Activated effector memory CD4-positive, alpha-beta T cell treated with Interleukin-2 at 50 U/mL for 16 hours (primary cell): ENCODE measurements around the gene PIR.
A peak's percentile ranks its signal among the peaks of the same experiment; 100 is the strongest.

ENCODE experiments used
- DNase-seq: peaks from one replicate; pipeline ENCODE4 v3.0.0-alpha.2; 2020

The PIR gene

DNA sequence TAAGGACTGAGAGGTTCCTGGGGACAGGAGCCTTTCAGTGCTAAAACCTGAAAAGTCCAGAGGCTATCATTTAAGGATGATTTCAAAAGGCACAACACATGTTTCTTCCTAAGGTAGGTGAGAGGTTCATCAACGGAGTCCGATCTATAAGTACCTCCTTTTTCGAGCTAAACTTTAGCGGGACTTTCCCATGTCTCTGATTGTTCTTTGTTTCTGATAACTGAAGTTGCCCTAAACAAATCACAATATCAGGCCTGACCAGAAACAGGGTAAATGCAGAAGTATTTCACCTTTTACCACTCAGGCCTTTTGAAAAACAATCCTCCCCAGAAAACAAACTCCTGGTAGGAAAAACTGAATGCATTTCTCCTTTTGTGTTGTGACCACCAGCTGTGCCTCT lies 17.6 kb downstream of the PIR start:
- DNase-seq = no peak

DNA sequence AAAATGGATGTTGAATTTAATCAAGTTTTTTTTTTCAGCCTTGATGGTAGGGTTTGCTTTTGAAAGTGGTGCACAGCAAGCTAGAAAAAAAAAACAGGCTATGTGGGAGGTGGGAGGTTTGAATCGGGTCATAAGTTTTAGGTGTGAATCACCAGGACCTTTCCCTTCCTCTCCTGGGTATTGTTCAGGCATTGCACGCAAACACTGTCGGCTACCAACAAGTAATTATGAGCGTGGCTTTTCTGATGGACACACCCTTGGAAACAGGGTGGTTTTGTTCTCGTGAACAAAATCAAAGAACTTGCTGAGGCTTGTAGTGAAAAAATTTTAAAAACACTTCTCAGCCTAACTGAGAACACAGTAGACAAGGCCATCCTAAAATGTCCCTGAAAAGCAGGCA lies 18.1 kb downstream of the PIR start:
- DNase-seq = no peak

DNA sequence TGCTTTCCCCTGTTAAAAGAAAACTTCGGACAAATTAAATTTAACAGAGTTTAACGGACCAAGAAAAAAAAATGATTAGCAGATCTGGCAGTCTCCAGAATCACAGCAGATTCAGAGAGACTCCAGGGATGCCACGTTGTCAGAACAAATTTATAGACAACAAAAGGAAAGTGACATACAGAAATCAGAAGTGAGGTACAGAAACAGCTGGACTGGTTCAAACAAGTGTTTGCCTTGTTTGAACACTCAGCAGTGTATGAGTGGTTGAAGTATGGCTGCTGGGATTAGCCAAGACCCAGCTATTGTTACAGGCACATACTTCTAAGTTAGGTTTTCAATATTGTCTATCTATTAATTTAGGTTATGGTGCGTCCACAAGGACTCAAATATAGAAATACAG lies 19.1 kb downstream of the PIR start:
- no peak for DNase-seq

DNA sequence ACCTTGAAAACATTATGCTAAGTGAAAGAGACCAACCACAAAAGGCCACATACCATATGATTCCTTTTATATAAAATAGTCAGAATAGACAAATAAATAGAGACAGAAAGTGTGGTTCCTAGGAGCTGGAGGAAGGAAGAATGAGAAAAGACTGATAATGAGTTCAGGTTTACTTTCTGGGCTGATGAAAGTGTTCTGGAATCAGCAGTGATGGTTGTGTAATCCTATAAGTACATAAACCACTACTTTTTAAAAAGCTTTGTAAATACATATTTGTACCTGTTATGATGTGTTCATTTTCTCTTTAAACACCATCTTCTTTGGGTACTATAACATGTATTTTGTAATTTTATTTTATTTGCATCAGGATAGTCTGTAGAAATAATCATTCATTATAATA lies 20.6 kb downstream of the PIR start:
- DNase-seq = no peak

DNA sequence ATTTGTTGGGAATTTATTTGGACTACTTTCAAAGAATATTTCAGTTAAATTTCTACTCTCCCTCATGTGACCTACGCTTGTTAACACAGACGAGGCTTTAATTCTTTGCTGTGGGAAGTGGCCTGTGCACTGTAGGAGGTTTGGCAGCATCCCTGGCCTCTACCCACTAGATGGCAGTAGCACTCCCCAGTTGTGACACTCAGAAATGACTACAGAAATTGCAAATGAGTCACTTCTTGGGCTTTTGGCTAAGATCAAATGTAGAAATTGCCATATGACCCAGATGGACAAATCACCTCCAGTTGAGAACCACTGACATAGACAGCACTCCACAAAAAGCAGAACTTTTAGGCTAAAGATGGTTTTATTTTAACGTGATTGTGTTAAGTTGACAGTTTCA lies 22.1 kb downstream of the PIR start:
- peak; percentile 10 for DNase-seq

DNA sequence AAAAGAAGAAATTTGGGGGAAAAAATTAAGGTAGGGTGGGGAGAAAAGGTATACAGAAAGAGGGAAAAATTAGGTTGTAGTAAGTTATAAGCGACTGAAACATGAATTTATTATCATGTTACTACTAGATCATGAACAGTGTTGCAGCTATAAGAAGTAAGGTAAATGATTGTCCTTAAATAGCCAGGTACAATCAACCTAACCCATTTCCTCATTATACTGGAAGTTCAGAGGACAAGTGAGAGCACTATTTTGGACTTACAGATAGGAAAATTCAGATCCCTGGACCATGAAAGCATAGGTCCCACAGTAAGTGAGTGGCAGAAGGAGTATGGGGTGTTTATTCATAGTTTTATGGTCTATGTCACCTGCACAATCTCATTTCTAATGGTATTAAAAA lies 23.5 kb downstream of the PIR start:
- no peak for DNase-seq

DNA sequence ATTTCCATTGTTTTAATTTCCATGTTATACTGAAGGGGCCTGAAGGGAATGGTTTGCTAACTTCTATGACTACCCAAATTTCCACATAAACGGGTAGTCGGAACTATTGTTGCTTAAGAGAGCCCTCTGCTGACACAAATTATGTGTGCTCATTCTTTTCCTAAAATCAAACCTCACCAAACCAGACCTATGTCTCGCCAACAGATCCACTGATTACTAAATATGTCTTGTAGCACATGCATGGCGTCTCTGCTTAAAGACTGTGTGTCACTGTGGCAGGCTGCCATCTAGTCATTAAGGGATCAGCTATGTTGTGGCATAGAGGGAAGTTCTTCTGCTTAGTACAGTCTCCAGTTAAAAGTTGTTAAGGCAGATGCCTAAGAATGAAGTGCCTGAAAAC lies 25.1 kb downstream of the PIR start:
- no peak for DNase-seq

DNA sequence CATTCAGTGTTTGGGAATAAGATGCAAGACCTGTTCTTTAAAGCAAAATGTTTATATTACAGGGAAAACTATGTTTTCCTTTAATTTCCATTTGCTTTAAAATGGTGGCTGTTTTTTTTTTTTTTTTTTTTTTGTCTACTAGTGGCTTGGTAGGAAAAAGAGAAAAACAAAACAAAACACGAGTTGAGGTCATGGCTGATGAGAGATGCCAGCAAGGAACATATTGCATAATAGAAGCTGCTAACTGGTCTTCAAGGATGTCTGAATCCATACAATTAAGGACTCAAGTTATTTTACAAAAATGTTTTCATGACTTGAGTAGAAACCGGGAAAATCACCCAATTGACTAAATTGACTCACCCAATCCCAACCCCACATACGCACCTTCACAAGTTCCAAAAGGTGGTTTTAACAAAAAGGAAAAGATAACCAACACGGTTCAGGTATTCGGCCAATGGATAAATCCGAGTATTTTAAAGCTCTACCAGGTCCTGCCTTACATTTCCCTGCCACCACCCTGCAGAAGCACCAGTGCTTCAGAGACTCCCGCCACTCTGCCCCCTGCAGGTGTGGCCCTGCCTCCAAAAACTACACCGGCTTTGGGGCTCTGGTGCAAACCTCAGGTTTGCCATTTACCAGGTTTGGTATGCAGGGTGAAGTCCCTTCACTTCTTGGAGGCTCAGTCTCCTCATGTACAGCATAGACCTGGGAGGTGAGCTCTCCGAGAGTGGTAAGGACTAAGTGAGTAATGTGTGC lies 27.1 kb downstream of the PIR start:
- DNase-seq = no peak

DNA sequence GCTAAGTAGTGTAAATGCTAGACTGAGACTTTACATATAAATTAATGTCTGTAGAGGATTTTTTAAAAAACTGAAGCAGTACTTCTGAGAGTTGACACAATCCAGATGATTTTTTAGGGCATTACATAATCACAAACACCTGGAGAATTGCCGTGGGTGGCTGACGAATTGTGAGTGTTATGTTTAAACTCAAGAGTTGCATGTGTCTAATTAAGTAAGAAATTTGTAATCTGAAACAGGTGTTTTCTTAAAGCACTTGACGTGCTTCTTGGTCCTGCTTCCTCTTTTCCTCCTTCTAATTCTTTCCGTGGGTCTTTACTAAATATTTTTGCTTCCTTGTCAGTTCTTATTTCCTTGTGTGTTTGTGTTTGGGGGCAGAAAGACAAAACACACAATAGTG lies 27.8 kb downstream of the PIR start:
- DNase-seq = no peak

DNA sequence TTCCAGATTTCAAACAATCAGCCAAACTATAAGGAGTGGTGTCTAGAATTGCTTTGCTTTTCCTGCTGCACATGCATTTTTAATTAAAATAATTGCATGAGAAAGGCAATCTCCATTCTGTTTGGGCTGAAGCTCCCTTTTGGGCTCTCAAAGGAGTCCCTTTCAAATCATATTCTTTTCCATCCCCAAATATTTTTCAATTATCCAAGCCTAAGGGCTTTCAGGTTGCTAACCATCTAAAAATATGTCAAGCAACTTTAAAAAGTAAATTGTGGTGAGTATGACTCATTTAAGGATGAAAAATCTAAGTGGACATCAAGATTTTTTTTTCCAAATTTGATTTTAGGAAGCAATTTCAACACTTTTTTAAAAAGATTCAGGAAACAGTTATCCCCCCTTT lies 28.4 kb downstream of the PIR start:
- DNase-seq = no peak

DNA sequence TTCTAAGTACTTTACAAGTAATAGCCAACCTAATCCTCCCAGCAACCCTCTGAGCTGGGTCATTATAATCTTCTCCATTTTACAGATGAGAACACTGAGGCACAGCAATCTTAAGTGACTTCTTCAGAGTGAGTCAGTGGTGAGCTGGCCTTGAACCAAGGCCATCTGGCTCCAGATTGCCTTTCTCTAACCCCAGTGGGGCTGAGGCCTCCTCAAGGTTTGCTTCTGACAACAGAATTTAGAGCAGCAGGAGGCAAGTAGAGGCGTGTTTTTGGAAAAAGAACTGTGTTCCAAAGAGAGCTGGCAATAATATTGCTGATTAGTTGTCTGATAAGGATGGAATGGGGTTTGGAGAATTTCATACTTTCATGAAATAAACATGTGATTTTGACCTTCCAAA lies 41.2 kb downstream of the PIR start:
- DNase-seq = no peak

DNA sequence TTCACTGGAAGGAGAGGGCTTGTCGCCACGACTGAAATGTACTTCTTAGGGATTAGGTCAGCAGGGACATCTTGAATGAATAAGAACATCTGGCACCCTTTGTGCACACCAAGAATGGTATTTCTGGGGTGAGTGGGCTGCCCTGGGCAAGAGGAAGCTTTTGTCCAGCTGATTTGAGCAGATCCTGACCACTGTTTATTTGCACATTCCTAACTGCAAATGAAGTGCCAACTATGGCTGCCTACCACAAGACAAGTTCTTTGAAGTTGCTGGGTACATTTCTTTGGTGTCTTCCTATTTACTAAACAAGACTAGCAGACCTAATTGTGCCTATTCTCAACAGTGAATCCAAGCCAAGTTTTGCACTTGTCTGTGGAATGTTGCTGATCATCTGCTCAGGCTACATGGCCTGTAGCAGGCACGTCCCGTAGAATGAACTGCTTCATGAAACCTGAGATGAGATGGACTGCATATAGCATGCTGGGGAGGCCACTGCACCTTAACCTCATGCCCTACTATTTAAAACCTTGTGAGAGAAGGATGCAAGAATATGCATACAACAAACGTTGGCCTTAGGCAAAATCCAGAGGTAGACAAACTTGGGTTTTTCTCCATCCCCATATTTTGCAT lies 45.0 kb downstream of the PIR start:
- no peak for DNase-seq

DNA sequence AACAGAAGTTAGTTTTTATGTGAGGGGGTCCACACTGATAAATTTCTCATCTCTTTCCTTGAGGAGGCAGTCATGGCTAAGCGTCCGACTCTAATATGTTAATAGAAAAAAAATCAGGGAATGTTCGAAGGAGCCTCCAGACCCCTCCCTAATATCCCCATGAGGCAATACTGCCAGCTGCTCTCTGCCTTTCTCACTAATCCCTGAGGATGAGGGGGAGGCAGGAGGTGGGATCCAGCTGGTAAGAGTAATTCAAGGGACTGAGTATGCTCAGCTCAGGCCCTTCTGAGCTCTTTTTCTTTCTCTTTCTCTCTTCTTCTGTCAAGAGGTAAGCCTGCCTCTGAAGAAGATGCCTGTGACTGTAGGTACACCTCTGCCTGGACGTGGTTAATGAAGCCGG lies 51.7 kb downstream of the PIR start:
- DNase-seq = no peak

DNA sequence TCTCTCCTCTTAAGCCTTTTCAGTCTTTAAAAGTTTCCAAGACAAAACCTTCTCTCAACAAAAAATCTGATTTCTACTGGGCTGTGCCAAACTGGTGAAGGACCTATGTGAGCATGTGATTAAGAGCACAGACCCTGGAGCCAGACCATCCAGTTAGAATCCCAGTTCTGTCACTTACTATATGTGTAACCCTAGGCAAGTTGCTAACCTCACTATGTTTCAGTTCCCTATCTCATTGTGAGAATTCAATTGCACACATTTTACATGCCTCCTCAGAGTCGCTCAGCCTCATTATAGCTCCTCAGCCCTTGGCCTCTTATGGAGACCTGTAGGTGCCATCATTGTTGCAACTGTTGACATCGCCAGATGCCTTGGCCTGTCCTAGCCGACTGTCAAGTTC lies 54.8 kb downstream of the PIR start:
- no peak for DNase-seq

DNA sequence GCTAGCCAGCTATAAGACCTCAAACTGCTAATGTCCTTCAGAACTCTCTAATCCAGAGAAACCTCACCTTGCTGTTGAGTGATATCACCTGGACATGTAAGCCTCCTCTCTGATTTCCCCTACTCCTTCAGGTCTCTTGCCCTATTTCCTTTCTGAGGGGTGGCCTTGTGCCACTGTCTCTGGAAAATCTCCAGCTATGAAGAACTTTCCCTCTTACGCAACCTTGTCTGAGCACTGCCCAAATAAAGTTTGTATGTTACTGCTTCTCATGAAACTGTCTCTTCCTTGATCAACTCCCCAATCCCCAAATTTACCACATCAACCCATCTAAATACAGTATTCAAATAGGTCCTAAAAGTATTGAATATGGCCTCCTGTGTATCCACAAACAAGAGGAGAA lies 55.4 kb downstream of the PIR start:
- no peak for DNase-seq

DNA sequence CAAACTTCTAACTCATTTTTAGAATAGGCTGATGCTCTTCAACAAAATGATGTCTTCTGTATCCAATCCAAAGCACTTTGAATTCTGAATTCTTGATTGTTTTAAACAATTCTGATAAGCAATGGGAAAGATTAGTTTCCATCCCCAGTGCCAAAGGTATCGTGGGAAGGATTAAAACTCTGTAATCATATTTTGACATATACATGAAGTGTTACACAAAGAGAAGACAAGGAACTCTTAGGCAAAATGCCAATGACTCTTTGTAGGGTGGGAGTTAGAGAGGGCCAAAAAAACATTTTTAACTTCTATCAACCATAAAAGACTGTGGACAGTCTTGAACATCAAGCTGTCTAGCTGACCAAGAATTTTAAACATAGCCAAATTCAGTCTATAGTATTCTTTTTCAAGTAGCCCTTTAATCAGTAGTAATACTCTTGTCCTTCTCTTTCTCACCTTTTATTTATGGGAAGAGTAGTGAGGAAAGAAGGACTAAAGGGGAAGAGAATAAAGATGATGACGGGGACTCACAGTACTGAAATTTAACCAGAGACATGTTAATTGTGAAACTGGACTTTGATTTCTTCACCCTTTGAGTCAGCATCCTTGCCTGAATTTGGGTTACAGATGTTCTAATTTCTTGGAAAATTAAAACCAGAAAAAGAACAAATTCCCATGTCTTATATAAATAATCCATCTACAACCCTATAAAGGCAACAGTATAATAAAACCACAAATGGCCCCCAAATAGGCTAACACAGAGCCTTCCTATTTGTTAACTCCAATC lies 57.1 kb downstream of the PIR start:
- DNase-seq = no peak

DNA sequence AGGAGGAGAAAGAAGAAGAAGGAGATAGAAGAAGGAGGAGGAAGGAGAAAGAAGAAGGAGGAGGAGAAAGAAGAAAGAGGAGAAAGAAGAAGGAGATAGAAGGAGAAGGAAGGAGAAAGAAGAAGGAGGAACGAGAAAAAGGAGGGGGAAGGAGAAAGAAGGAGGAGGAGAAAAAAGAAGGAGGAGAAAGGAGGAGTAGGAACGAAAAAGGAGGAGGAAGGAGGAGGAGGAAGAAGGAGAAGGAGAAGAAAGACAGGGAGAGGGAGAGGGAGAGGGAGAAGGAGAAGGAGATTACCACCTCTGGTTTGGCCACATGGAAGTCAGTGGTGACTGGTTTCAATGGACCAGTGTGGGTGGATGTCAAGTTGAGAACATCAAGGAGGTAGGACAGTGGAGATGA lies 58.9 kb downstream of the PIR start:
- DNase-seq = no peak

DNA sequence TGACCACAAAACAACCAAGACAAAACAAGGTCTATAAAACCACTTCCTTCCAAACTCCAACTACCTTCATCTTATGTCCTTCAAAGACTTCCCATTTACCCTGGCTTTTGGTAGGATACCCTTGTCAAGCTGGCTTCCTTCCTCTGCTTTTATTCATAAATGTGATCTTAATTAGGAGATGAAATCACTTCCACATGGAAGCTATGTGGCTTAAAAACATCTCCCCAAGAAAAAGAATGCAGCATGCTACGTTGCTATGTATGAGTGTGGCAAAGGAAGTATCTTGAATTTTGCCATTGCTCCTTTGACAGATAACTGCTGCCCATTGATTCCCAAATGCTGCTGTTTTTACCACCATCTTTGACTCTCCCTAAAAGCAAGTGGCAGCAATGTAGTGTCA lies 62.5 kb downstream of the PIR start:
- no peak for DNase-seq

DNA sequence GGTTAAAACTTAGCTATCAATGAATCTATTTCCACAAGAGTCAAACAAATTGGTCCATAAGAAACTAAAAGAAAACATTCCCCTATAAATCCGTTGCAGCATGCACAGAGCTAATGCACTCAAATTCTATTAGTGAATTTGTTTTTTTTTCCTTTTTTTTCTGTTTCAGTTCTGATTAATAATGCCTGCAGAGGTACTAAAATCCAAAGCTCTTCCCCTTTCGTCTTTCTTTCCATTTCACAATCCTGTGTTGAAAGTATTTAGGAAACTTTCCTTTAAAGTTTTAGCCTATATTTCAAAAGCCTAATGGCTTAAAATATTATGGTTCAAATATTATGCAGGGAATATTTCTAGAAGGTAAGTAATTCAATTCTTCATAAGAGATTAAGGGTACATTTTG lies 63.1 kb downstream of the PIR start:
- DNase-seq = no peak

DNA sequence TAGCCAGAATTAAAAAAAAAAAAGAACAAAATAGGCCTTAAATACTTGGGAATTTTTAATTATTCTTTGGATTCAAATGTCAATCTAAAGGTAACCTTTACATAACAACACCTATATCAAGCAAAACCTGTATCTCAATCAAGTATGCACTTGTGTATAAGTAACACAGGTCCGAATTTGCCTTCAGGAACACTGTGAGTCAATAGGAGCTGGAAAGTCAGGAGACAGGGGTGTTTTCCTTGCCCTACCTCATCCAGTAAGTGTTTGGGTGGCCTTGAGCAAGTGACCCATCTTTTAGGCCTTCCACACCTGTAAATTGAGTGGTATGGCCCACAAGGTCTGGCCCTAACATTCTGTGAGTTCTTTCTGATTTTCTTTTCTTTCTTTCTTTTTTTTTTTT lies 68.1 kb downstream of the PIR start:
- no peak for DNase-seq

DNA sequence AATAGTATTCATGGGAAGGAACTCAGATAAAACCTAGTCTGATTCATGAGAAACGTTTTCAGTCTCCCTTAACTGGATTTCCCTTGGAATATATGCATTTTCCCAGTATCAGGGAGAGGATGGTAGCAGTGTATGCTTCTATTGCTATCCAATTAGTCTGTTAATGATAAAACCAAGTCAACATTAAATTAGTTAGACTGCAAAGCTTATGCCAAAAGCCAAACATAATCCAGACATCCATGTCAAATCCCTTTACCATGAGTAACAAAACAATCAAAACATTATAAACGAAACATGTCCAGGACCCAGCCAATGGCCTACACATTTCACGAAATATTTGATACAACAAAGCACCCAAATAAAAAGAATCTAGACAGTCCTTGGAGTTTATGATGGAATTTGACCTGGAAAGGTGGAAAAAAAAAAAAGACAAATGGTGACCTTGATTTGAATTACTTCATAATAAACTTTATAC lies 74.4 kb downstream of the PIR start:
- no peak for DNase-seq

DNA sequence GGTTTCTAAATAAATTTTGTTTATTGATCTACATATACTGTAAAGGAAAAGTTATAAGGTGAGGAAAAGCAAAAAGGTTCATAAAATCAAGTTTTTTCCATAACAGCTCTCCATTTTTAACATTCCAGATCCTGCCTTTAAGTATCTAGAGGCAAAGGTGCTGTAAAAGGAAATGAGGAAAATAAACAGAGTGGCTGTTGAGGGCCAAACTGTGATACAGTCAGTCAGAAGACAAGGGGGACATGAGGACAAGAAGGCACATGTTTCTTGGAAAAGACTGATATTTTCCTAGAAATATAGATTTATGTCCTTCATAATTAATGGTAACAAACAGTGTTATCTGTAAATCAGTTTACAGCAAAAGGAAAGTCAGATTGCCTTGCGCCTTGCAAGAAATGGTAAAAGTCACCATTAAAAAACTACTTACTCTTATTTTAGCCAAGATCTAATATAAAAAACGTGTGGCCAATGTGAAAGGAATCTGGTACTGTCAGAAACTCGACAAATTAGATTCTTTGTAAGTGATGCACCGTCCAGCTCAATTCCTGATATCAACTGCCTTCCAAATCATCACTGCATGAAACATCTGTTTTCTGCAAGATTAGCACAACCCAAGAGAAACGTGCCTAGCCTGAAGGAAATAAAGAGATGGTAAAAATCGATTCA lies 75.0 kb downstream of the PIR start:
- DNase-seq = no peak

DNA sequence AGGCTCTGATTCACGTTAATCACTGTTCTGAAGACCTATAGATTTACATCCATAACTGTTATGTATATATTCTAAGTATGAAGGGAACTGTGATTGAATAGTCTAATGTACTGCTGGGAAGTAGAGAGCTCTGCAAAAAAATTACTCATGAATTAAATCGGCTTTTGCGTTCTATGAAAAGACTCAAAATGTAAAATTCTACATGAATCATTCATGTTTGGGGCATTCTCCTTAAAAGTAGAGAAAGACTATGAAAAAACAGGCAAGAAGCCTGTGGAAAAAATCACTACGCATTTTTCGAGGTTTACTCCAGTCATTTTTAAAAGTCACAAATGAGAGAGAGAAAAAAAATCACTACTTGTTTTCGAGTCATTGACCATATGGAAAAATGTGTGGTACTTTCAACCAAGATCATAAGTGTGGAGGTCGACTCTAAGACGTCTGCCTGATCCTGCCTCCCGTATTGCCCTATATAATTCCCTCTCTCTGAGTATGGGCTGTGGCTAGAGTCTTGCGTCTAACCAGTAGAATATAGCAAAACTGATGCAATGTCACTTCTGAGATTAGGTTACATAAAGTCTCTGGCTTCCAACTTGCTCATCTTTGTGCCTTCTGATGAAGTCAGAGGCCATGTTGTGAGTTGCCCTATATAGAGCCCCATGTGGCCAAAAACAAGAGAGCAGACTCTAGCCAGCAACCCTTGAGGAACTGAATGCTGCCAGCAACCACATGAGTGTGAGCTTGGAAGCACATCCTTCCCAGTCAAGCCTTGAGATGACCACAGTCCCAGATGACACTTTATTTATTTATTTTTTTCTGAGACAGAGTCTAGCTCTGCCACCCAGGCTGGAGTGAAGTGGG lies 76.8 kb downstream of the PIR start:
- DNase-seq = no peak
